Kidney tubule cell (primary cell): ENCODE results near the gene ARAP1.

Experiments
- DNase-seq: peaks from one replicate; pipeline ENCODE4 v3.0.0-alpha.2; 2018; ENCODE audit warnings: low spot score

Gene ARAP1

DNA sequence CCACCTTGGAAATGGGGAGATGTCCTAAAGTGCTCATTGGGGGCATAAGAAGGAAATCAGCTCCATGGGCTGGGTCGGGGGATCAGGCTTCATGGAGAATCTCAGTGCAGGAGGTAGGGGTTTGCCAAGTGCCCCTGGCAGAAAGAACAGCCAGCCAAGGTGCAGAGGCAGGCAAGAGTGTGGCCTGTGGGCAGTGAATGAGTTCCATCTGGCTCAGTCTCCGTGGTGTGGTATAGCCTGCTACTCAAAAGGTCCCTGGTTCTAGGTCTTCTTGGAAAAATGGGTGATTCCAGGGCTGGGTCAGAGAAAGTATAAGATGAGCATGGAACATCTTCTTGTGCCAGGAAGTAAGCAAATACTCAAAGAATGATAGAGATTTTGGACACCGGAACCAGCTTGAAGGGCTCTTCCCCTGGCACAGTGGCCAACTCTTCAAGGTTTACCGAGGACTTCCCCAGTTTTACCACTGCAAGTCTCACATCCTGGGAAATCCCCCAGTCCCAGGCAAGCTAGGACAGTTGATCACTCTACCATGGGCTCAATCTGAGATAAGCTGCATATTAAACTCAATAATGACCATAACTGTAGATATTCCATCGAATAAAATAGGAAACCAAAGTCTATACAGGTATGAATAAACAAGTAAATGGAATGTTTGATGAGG lies 10.6 kb upstream of the ARAP1 start:
- peak; percentile 31 for DNase-seq

DNA sequence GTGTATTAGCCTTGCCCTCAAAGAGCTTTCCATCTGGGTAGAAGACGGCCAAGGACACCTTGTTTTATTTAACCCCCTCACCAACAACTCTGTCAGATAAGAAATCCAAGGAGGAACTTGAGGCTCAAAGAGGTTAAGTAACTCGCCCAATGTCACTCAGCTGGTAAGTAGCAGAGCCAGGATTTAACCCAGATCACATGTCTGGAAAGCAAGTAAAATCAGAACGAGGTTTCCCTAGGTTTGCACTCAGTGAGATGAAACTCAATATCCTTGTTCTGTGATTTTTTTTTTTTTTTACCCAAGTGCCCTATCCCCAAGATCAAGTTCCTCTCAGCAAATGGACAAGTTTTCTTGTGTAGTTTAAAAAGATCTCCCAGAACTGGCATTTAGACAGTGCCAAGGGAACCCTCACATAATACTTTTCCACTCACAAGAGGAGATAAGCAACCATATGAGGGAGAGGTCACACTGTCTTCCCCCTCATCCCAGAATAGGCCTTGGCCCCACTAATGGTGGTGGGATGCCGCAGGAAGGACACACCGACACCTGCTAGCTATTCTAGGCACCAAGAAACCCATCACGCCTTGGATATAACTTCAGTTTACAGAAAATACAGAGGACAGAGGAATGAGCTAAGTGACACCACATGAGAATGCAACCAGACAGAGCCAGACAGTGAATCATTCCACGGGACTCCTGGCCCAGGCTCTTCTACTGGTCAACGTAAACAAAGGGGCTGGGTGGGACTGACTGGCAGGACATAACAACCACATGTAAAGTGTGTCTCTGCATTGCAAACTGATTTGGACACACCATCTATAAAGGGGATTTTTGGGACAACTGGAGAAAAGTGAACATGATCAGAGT lies 8.6 kb upstream of the ARAP1 start:
- peak; percentile 60 for DNase-seq

DNA sequence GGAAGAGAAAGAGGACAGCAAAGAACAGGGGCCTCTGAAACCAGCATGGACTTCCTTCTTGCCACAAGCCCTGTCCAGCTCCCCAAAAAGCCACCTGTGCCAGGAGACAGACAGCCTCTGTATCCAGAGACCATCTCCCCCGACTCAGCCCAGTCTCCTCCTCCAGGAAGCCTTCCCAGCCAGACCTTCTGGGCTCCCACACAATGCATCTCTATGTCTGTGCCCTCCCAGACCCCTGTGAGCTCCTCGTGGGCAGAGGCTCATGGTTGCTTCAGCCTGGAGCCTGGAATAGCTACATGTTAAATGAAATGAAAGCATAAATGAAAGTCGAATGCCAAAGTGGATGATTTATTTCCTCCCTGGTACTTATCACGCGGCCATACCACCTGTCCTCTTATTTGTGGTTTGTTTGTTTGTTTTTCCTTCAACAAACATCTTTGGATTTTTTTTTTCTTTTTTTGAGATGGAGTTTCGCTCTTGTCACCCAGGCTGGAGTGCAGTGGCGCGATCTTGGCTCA lies 7.3 kb upstream of the ARAP1 start:
- no peak for DNase-seq

DNA sequence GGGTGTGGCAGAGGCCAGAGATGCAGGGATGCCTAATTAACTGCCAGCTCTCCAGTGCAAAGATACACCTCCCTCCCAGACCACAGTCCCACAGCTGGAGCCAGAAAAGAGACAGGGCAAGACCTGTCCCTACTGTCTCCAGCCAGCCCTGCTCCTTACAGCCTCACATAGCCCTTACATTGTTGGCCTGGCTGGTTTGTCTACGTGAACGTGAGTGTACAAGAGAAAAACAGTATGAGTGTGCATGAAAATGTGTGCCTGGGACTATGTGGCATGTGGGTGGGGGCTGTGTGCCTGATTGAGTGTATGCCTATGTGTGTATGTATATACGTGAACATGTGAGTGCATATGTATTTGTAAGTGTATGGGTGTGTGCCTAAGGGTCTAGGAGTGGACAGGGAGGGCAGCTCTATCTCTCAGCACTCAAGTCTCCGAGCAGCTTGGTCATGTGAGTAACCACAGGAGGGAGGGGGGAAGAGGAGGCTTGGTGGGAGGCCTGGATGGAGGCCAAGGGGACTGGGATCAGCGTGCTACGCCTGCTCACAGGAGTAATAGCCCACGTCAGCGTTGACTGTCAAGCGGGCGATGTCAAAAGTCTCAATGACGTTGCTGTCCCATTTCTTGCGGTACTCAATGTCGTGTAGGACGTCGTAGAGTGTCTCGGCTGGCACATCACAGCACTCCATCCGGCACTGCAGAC lies 6.6 kb upstream of the ARAP1 start:
- peak; percentile 75 for DNase-seq

DNA sequence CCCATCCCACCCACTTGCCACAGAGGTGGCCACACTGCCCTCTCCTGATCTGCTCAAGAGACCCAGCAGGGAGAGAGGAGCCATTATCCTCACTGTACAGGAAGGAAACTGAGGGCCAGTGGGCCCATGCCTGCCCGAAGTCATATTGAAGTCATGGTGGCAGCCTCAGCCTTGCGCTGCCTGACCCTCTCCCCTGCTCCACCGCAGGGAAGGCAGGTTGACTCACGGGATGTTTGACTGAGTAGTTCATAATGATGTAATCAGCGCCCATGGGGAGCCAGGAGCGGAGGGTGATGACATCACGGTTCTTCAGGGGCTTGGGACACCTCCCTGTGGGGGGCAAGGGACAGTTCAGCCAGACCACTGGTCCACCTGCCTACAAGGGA lies 6.1 kb upstream of the ARAP1 start:
- no peak for DNase-seq

DNA sequence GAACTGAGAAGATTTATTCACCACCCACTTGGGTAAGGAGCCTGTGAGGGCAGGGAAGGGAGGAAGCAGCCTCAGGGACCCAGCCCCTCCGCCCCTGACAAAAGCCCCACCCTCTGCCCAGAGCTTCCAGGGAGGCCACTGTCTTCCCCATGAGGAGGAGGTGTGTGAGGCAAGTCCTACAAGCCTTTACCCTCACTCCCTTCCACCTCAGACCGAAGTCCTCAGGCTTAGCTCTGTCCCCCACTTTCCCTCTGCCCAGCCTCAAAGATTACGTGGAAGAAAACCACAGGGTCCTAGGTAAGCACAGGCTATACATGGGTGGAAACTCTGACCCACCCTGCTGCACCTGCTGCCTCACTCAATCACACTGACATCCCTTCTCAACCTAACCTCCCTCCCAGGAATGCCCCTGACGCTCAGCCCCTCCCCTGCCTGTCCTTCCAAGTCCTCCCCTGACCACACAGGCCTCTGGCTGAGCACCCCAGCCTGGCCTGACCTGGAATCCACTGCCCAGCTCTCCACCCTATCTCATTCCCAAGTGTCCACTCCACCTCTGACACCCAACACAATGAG lies 3.6 kb upstream of the ARAP1 start:
- no peak for DNase-seq

DNA sequence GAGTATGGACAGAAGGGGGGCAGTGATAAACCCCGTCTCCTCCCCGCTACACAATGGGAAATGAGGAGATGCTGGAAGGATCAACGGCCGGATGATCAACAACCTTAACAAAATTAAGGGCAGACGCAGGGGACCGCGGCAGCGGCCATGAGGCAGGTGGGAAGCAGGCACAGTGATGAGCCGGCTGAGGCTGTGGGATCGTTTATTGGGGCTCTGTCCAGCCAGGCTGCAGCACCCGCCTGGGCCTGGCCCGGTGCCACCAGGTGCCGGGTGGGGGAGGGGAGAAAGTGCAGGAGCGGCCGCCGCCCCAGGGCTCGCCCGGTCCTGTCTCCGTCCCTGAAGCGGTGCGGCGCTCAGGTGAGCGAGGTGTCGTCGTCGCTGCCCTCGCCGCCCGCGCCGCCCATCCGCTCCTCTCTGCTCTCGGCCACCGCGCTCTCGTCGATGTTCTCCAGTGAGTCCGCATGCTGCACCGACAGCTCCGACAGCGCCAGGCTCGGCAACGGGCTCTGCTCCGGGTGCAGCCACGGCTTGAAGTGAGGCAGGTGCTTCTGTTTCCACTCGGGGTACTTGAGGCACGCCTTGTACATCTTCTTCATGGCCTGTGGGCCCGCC lies 2.4 kb upstream of the ARAP1 start:
- DNase-seq = no peak

DNA sequence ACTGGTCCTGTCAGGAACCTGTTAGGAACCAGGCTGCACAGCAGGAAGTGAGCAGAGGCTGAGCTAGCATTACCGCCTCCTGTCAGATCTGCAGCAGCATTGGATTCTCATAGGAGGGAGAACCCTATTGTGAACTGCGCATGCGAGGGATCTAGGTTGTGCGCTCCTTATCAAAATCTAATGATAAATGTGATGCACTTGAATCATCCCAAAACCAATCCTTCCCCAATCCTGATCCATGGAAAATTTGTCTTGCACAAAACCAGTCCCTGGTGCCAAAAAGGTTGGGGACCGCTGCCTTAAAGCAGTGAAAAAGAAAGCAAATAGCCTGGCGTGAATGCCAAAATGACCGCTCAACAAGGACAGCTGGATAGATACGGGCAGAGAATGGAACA lies 1.9 kb upstream of the ARAP1 start:
- no peak for DNase-seq

DNA sequence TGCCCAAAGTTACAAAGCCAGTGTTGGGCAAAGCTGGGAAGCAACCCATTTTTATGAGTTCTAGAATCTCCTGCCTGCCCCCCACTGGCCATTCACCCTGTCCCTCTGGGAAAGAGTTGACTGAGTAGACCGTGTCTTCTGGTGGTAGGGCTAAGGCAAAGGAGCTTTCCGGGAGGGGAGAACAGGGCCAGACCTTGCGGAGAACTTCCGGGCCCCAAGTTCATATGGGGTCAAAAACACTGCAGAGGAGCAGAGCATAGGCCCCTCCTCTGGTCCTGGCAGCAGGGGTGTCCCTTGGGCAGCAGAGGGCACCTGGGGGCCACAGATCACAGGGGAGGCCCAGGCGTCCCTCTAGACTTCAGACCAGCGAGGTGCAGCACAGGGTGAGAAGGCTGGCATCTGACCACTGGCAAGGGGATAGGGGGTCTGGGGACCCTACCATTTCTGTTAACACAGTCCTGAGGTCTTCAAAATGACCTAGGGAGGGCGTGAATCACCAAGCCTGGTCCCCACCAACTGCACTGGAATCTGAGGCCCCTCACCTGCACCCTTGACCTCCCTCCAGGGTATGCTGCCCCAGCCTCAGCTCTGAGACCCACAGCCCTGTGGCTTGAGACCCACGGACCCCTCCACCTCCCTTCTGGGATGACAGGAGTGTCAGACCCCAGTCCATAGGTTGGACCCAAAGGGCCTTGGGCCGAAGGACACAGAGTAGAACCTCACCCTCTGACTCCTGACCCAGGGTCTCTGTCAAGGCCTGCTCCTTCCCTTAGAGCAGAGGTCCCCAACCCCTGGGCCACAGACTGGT lies 1.3 kb upstream of the ARAP1 start:
- DNase-seq = no peak

DNA sequence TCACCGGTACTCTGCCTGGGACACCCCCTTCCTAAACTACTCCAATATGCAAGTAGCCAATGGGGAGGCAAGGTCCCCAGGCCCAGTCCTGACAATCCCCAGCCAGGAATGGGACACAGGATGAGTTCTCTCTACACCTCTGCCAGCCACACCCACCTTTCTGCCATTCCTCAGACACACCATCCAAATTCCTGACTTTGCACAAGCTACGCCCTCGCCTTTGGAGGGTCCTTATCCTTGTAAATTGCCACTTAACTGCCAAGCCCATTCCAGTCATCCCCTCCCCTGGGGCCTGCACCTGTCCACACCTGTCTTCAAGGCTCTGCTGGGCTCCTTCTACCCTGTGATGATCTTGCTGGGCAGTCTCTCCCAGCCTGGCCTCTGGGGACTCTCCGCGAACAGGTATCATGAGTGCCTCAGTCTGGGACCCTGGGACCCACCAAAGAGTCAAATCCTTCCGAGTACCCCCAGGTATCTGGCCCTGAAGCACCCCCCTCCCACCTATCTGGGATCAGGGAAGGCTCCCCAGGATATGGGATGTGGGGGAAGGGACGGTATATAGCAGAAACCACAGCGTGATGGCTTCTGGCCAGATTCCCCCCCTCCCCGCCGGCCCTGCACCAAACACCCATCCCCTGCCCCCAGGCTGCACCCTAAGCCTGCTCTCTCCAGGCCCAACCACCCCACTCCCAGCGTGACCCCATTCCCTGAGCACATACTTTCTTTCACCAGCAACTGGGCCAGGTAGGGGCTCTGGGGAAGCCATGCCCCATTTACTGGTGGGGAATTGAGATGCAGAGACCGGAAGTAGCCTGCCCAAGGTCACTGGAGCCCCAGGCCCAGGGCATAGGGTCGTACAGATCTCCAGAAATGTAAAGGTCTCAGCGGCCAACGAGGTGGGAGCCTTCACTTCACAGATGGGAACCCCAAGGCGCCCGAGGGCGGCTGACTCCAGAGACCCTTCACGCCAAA lies 806 bp downstream of the ARAP1 start:
- DNase-seq = no peak

DNA sequence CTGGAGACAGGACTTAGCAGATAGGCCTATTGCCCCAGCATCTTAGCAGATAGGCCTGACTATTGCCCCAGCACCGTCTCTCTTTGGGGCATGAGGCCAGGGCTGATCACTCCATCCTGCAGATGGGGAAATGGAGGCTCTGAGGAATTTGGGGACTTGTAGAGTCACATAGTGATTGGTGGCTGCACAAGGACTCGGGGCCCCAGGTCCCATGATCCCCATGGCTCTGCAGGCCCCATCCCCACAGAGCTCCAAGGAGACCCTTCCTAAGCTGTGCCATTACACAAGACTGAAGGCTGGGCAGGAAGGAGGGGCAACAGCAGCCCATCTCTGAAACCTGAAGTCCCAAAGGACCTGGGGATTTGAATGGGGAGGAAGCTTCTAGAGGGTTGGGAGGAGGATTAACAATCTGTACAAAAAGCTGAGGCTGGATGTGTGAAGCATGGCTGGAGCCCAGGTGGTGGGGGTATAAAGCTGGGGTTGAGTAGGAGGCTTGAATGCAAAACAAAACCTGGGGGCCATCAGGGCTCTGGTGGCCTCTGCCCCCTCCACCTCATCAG lies 1.6 kb downstream of the ARAP1 start:
- no peak for DNase-seq

DNA sequence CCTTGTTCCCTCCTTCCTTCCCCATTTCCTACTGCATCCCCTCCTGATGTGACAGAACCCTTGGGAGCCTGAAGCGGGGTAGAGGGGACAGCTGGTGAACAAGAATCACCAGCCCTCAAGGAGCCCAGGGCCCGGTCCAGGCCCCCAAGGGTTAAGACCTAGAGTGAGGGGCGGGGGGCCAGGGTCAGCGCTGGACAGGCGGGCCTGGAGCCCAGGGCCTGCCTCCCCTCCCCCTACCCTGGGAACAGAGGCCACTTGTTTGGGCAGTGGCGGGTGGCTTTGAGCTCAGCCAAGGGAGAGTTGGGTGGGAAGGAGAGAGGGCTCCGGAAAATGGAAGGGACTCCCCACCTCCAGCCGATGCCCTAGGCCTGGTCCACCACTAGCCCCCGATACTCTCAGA lies 2.1 kb downstream of the ARAP1 start:
- no peak for DNase-seq

DNA sequence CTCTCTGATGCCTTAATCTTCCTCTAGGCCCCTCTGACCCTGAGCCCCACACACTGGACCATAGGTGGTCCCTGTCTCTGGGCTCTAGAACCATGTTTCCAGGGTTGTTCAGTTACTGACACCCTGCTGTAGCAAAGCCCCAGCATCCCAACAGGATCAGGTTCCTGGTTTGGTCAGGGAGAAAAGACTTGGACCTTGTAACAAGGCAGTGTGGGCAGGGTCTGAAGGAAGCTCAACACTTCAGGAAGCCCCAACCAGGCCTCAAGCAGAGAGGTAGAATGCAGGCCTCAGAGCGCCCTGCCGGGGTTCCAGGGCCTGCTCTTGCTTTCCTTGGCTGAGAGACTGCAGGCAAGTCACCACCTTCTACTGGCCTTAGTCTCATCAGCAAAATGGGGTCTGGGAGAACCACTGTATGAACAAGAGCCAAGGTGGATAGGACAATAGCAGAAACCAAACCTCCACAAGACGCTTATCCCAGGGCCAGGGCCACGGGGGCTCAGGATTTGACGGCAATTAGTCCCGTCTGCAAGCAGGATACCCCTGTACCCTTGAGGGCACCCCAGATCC lies 4.8 kb downstream of the ARAP1 start:
- no peak for DNase-seq

DNA sequence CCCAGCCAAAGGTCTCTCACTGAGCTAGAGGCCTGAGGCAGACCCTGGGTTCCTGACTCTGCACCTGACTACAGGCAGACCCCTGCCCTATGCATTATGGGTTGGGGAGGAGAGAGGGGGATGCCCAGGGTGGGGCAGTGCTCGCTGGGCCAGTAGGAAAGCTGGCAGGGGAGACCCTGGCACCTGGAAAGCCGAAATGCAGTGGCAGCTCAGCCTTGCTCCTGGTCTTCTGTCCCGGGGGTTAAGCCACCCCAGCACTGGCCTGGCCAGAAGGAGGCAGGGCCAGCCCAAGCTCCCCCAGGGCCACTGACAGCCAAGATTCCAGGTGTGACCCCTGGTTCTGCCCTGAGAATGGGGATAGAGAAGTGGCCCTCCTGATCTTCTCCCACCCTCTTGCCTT lies 5.4 kb downstream of the ARAP1 start:
- no peak for DNase-seq

DNA sequence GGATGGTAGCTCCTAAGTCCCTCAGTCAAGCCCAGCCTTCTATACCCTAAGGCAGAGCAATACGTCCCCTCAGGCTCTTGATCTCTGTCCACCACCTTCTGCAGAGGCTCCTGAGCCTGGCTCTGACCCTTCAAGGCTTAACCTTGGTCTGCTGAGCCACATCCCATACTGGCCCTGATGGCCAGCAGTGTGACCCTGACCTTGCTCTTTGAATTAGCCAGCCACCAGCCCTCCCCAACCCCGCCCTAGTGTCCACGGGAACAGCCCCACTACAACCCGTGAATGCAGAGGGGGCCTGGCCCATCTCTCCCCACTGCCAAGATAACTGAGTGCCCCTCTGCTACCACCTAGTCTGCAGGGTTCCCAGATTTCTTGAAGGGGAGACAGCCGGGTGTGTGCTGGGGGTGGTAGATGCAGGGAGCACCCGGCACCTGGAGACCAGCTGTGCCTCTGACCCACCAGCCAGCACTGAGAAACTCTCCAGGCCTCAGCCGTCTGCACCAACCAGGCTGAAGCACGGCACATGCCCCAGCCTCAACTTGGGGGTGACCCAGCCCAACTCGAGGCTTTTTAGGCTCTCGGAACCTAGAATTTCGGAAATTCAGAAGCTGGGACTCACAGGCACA lies 6.2 kb downstream of the ARAP1 start:
- DNase-seq = no peak

DNA sequence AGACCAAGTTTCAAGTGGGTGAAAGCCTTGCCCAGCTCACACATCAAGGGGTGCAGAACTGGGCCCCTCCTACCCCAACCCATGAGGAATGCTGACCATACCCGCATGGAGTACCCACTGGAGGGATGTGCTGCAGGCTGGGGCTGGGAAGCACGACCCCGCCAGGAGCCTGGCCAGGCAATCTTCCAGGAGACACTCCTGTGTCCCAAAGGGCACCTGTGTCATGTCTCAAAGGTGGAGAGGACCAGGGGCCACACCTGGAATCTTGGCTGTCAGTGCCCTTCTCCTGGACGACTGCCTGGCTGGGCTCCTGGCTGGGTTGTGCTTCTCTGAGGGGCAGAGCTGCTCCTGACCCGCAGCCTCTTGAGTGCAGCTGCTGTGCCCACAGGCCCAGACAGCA lies 6.7 kb downstream of the ARAP1 start:
- no peak for DNase-seq

DNA sequence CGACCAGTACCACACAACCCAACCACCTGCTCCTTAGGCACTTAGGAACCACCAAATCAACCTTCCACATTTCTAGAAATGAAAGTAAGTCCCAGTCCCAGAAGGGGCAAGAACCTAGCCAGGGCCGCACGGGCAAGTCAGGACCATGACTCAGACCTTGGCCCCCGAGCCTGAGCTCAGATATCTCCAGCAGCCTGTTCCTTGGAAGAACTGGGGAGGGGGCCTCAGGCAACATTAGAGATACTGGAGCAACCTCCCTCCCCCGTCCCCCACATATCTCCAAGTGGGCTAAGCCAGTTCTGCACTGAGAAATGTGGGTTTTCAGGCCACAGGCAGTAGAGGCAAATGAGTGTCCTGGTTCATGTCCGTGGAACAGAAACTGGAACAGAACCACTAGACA lies 7.7 kb downstream of the ARAP1 start:
- no peak for DNase-seq

DNA sequence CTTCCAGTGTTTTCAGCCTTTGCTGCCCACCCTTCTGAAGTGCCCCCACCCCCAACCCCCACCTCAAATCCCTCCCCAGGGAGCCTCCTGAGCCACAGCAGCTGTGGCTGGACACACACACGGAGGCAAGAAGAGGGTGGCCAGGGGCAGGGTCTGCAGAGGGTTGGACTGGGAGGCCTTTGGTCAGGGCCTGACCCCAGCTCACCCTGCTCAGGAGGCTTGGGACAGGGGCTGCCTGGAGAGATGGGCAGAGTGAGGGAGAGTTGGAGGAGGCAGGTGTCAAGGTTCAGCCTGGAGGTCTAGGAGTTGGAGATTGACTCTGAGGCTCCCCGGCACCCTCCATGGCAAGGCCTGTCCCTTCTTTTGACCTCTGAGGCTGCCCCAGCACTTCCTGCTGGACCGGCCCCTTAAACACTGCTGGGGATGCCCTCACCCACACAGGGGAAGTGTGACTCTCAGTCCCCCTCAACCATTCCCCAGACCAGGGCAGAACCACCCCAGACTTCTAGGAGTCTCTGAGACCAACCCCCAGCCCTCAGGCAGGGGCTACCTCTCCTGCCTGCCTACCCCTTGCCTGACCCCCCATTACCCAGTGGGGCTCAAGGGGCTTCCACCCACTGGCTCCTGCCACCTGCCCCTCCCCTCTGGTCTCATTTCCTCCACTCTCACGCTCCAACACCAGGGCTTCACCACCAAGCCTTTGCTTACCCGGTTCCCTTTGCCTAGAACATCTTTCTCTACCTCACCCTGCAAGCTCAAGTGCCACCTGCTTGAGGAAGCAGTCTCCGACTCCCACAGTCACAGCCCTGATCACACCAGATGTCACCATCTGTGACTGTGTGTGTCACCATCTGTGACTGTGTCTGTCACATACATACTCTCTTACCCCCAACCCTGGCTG lies 8.6 kb downstream of the ARAP1 start:
- DNase-seq = no peak
